LoVo (cell line): Measurements from ENCODE around the gene ACY1.
"Not testable (repeated sequence)": the region's sequence is repeated elsewhere in the genome, so short reads cannot be mapped to it uniquely, and the experiment has no call there.

Experiments
- DNase-seq: peaks from one replicate; pipeline ENCODE4 v3.0.0-alpha.2; 2016; ENCODE audit warnings: low spot score

The ACY1 gene

GRCh38 chr3:51983578-51984268 is 388 bp downstream of the ACY1 start:
- DNase-seq, result no peak

GRCh38 chr3:51984269-51984647 is 923 bp downstream of the ACY1 start:
- no peak for DNase-seq

GRCh38 chr3:51985063-51985462 is 1.7 kb downstream of the ACY1 start:
- no peak for DNase-seq

GRCh38 chr3:51986010-51986947 is 2.9 kb downstream of the ACY1 start:
- DNase-seq, result no peak

- DNase-seq, result no peak
These were observed 4.2 kb downstream of the ACY1 start for GRCh38 chr3:51987568-51987967.

GRCh38 chr3:51988286-51989146 is 5.2 kb downstream of the ACY1 start:
- no peak for DNase-seq

GRCh38 chr3:51990501-51990971 is 7.2 kb downstream of the ACY1 start:
- not testable (repeated sequence) for DNase-seq

- DNase-seq, result no peak
These were observed 8.8 kb downstream of the ACY1 start for GRCh38 chr3:51992017-51992682.

- DNase-seq, result not testable (repeated sequence)
These were observed 10.3 kb downstream of the ACY1 start for GRCh38 chr3:51993657-51994056.

GRCh38 chr3:51994530-51994929 is 11.2 kb downstream of the ACY1 start:
- DNase-seq, result no peak

- DNase-seq, result peak; percentile 95
These were observed 12.2 kb downstream of the ACY1 start, which contains the start of gene RPL29 for GRCh38 chr3:51995346-51996163. Gene RPL29, minus strand, starts transcription at chr3:51995895. Its CDS starts 434 bp downstream, at chr3:51995461.

- no peak for DNase-seq
These were observed 13.8 kb downstream of the ACY1 start for GRCh38 chr3:51997172-51997571.

GRCh38 chr3:51997935-51998596 is 14.7 kb downstream of the ACY1 start:
- DNase-seq, result peak; percentile 73

GRCh38 chr3:51998774-51999173 is 15.4 kb downstream of the ACY1 start:
- no peak for DNase-seq

- no peak for DNase-seq
These were observed 16.5 kb downstream of the ACY1 start for GRCh38 chr3:51999846-52000245.

GRCh38 chr3:52001443-52001974 is 18.2 kb downstream of the ACY1 start:
- peak; percentile 72 for DNase-seq

GRCh38 chr3:52002748-52003147 is 19.4 kb downstream of the ACY1 start:
- no peak for DNase-seq

GRCh38 chr3:52004163-52004787 is 20.9 kb downstream of the ACY1 start:
- no peak for DNase-seq

- no peak for DNase-seq
These were observed 21.6 kb downstream of the ACY1 start for GRCh38 chr3:52004906-52005395.
